Adrenal gland (tissue), 12 donors: ENCODE results near the gene PCSK6. TPM values are rescaled to one million over a fixed set of nuclear protein-coding genes. Genes with fewer than 3 reads are reported as not detected.
"Not testable (repeated sequence)": the region's sequence is repeated elsewhere in the genome, so short reads cannot be mapped to it uniquely, and the experiment has no call there.

Experiments
- DNase-seq, 7 donors: peaks; one replicate each; pipeline ENCODE4 v3.0.0-alpha.2; 2019 to 2020
- H3K27ac ChIP-seq, 5 donors: fragments of 200-600 bp; sonication (generic) in 4 of 5; 1 replicate in 3 of 5; 2 replicates in 2 of 5; pipeline versions ENCODE4 v1.5.1 to v1.8.0; 2016 to 2020; ENCODE audit warnings: mild to moderate bottlenecking in 1 of 5
- H3K27me3 ChIP-seq: fragments of 200-600 bp; 2 replicates; pipeline ENCODE4 v1.8.0; 2021
- H3K36me3 ChIP-seq, 2 donors: fragments of 200-600 bp; replicated peaks in 1 of 2; 1 replicate in 1 of 2; 2 replicates in 1 of 2; pipeline versions ENCODE4 v1.5.1 to v1.8.0; 2018 to 2022
- H3K4me1 ChIP-seq, 2 donors: fragments of 200-600 bp; replicated peaks in 1 of 2; 1 replicate in 1 of 2; 2 replicates in 1 of 2; pipeline versions ENCODE4 v1.5.1 to v1.8.0; 2018 to 2021
- H3K4me3 ChIP-seq, 4 donors: fragments of 200-600 bp; sonication (generic) in 3 of 4; one replicate each; pipeline ENCODE4 v1.5.1; 2016 to 2018
- H3K9me3 ChIP-seq, 3 donors: fragments of 200-600 bp; sonication (generic) in 1 of 3; replicated peaks in 1 of 3; 1 replicate in 2 of 3; 2 replicates in 1 of 3; pipeline versions ENCODE4 v1.5.1 to v1.8.0; 2016 to 2021
- POLR2A ChIP-seq, 2 donors: fragments of 450-650 bp; IDR thresholded peaks; one replicate each; pipeline ENCODE4 v1.6.1; 2017; ENCODE audit warnings: antibody characterized with exemption in 2 of 2, mild to moderate bottlenecking in 2 of 2, moderate library complexity in 1 of 2
- WGBS, 4 donors: extraction: QIAGEN DNeasy Blood & Tissue Kit in 2 of 4; methylation state at CpG; one replicate each; pipeline versions ENCODE4 v1.1.5 to v1.1.7; 2013 to 2017; 5-methylcytosine and 5-hydroxymethylcytosine counted together
- intact Hi-C, 2 donors: fragments of 100-400 bp; cut with DNase I; formaldehyde crosslinking; loops; one replicate each; pipeline versions ENCODE4 v1.14.1 to v1.15.0; 2022 to 2023
- polyA plus RNA-seq, 3 donors: library from polyadenylated mRNA; stranded (reverse); fragments of 200-250 nt in 2 of 3; fragments of 350-450 nt in 1 of 3; fragmentation: Illumina TruSeq in 1 of 3; extraction: RNeasy Lipid Tissue Mini Kit (QIAGEN cat#74804) in 1 of 3; gene quantifications; one replicate each; pipeline ENCODE4 v1.2.3, GENCODE V29; 2013 to 2014
- total RNA-seq, 9 donors: library from RNA; depleted of rRNA in 4 of 9; stranded (reverse); fragments of >200 nt in 4 of 9; fragments of 120-200 nt in 1 of 9; fragmentation: NEBNext Ultra II Directional in 1 of 9; extraction: Animal tissue kit (Norgen Biotek cat#: 25700) in 1 of 9; gene quantifications; one replicate each; pipeline versions ENCODE4 v1.1.0 to v1.2.4, GENCODE V29; 2013 to 2023
- TF ChIP-seq, protein P1 (sequence below), 6 experiments: fragments of 450-650 bp in 4 of 6; fragments of 200-600 bp in 2 of 6; sonication (generic) in 1 of 6; IDR thresholded peaks; 1 replicate in 5 of 6; 2 replicates in 1 of 6; pipeline versions ENCODE4 v1.5.1 to v1.8.0; 2016 to 2021; ENCODE audit warnings: antibody characterized with exemption in 6 of 6, mild to moderate bottlenecking in 2 of 6, moderate library complexity in 1 of 6
- donor health status: healthy with polysubstance abuse.
- donor health status: Bipolar disorder and iron deficiency.
- donor health status: DM: yes; HTN: yes; CAD: no.
- donor health status: DM: no; HTN: no; CAD: no.
- donor health status: DM: no; HTN: no; CAD: no.
- donor health status: DM: yes; HTN: yes; CAD: no.

The PCSK6 gene
- total and polyA plus RNA-seq, 12 donors: 0.88 to 53.0 (median 5.6) TPM

- no peak overlapping the region for H3K27ac ChIP-seq
- H3K27me3 ChIP-seq: no peaks in the 10 kb centered on the region
- no peaks in the 10 kb centered on the region for H3K4me1 ChIP-seq
- DNase-seq: no peak
- intact Hi-C loops: no loop called here
- 86 to 94% (median 93%) methylated on average over 4 to 11 of the region's 11 CpGs for WGBS, 4 donors
- no peaks in the 10 kb centered on the region for H3K36me3 ChIP-seq
- H3K9me3 ChIP-seq: no peaks in the 10 kb centered on the region
- TF ChIP-seq POLR2A (IDR thresholded peaks at IDR 0.05): no peak
- TF ChIP-seq, protein P1, sequence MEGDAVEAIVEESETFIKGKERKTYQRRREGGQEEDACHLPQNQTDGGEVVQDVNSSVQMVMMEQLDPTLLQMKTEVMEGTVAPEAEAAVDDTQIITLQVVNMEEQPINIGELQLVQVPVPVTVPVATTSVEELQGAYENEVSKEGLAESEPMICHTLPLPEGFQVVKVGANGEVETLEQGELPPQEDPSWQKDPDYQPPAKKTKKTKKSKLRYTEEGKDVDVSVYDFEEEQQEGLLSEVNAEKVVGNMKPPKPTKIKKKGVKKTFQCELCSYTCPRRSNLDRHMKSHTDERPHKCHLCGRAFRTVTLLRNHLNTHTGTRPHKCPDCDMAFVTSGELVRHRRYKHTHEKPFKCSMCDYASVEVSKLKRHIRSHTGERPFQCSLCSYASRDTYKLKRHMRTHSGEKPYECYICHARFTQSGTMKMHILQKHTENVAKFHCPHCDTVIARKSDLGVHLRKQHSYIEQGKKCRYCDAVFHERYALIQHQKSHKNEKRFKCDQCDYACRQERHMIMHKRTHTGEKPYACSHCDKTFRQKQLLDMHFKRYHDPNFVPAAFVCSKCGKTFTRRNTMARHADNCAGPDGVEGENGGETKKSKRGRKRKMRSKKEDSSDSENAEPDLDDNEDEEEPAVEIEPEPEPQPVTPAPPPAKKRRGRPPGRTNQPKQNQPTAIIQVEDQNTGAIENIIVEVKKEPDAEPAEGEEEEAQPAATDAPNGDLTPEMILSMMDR (IDR thresholded peaks at IDR 0.05): no peak
- no peak overlapping the region for H3K4me3 ChIP-seq
Measured at GRCh38 chr15:101357885-101358284, 131.6 kb downstream of the PCSK6 start.

- DNase-seq: no peak
- H3K4me3 ChIP-seq: no peak overlapping the region
- H3K9me3 ChIP-seq: no peaks in the 10 kb centered on the region
- H3K27me3 ChIP-seq: no peaks in the 10 kb centered on the region
- WGBS, 4 donors: 79 to 92% (median 90%) methylated on average over 12 to 15 of the region's 15 CpGs
- intact Hi-C loops: no loop called here
- no peaks in the 10 kb centered on the region for H3K36me3 ChIP-seq
- H3K4me1 ChIP-seq: no peaks in the 10 kb centered on the region
- no peak overlapping the region for H3K27ac ChIP-seq
- no peak for TF ChIP-seq POLR2A (IDR thresholded peaks at IDR 0.05)
- TF ChIP-seq, protein P1 (IDR thresholded peaks at IDR 0.05): no peak
Measured at GRCh38 chr15:101357333-101357732, 132.2 kb downstream of the PCSK6 start.

DNA sequence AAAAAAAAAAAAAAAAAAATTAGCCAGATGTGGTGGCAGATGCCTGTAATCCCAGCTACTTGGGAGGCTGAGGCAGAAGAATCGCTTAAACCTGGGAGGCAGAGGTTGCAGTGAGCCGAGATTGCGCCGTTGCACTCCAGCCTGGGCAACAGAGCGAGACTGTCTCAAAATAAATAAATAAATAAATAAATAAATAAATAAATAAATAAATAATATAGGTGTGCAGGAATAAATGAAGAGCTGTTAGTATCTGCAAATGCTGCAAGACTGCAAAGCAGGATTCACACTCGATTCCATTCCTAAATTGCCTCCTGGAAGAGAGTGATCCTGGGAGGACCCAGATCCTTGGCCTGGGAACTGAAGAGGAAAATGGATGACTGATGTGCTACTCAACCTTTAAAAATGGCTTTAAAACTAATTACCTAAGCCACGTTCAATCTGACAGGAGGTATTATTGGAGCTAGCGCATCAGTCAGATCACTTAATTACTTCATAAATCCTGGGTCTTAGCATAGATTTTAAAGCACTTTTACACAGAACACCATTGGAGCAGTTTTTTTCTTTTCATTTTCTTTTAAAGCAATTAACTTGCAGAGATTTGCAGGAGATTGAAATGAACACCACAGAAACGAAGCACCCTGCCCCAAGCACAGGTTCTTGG lies 132.9 kb downstream of the PCSK6 start:
- 80 to 91% (median 87%) methylated on average over 9 of the region's 9 CpGs for WGBS, 4 donors

GRCh38 chr15:101355678-101356464 lies 133.6 kb downstream of the PCSK6 start:
- WGBS, 4 donors: 84 to 93% (median 90%) methylated on average over 12 to 23 of the region's 23 CpGs
- H3K9me3 ChIP-seq: no peaks in the 10 kb centered on the region

More for the DNA sequence above, 132.9 kb downstream of the PCSK6 start:
- H3K4me1 ChIP-seq, intact Hi-C loops, DNase-seq, H3K4me3 ChIP-seq, H3K9me3 ChIP-seq, H3K27ac ChIP-seq, H3K27me3 ChIP-seq, H3K36me3 ChIP-seq: not testable (repeated sequence)

More at GRCh38 chr15:101355678-101356464, 133.6 kb downstream of the PCSK6 start:
- no peaks in the 10 kb centered on the region for H3K36me3 ChIP-seq
- no peak for DNase-seq
- no peak overlapping the region for H3K4me3 ChIP-seq
- no peaks in the 10 kb centered on the region for H3K4me1 ChIP-seq
- no peak overlapping the region for H3K27ac ChIP-seq
- TF ChIP-seq, protein P1 (IDR thresholded peaks at IDR 0.05): no peak
- TF ChIP-seq POLR2A (IDR thresholded peaks at IDR 0.05): no peak
- no peaks in the 10 kb centered on the region for H3K27me3 ChIP-seq
- intact Hi-C loops: no loop called here
